NB4 (cell line): Measurements from ENCODE around the gene RGS9BP.

Experiments used
- MYC ChIP-seq: IDR thresholded peaks from 2 replicates; pipeline ENCODE4 v1.6.1; 2011; ENCODE audit warnings: low read depth, low read length
- POLR2A ChIP-seq: IDR thresholded peaks from 2 replicates; pipeline ENCODE4 v1.6.1; 2011; ENCODE audit warnings: mild to moderate bottlenecking; ENCODE audit not compliant: insufficient read length; ENCODE audit errors: extremely low read depth
- TF ChIP-seq, protein P1 (sequence below): IDR thresholded peaks from one replicate; pipeline ENCODE4 v1.5.1; 2012; ENCODE audit warnings: low read depth, low read length
- TF ChIP-seq, protein P2 (sequence below): IDR thresholded peaks from 2 replicates; pipeline ENCODE4 v1.6.1; 2011; ENCODE audit warnings: low read depth, low read length

DNA sequence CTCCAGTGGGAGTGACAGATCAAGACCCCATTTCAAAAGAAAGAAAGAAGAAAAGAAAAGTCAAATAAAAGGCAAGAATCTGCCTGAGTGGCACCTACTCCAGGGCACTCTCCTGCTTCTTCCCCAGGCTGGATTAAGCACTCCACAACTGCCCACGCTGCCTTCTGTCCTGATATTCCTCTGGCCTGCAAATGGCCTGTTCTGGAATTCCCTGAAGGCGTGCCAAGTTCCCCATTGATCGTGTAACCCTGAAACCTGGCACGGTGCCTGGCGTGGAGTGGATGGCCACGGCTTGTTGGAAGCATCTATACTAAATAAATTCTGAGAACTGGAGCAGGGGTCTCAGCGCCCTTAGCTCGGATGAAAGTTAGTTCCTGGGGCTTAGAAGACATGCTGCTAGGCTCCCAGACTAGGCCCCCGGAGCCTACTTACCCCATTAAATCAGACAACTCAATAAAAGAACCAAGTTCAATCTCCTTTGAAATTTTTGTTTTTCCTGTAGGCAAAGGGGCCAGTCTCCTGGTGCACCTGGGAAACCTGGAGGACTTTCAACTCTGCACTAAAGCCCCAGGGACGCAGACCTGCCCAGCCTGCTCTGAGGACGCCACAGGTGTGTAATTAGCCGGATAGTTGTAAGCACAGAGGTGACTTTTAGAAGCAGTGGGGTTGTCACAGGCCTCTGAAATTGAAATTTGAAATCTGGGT, 22.6 kb upstream of the RGS9BP start:
- TF ChIP-seq, protein P1, sequence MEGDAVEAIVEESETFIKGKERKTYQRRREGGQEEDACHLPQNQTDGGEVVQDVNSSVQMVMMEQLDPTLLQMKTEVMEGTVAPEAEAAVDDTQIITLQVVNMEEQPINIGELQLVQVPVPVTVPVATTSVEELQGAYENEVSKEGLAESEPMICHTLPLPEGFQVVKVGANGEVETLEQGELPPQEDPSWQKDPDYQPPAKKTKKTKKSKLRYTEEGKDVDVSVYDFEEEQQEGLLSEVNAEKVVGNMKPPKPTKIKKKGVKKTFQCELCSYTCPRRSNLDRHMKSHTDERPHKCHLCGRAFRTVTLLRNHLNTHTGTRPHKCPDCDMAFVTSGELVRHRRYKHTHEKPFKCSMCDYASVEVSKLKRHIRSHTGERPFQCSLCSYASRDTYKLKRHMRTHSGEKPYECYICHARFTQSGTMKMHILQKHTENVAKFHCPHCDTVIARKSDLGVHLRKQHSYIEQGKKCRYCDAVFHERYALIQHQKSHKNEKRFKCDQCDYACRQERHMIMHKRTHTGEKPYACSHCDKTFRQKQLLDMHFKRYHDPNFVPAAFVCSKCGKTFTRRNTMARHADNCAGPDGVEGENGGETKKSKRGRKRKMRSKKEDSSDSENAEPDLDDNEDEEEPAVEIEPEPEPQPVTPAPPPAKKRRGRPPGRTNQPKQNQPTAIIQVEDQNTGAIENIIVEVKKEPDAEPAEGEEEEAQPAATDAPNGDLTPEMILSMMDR, result no peak
- TF ChIP-seq, protein P2, sequence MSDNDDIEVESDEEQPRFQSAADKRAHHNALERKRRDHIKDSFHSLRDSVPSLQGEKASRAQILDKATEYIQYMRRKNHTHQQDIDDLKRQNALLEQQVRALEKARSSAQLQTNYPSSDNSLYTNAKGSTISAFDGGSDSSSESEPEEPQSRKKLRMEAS, result no peak
- no peak for TF ChIP-seq POLR2A
- TF ChIP-seq MYC, result no peak
